GM12878 (cell line): Measurements from ENCODE around the gene ADIPOQ.
"Not testable (repeated sequence)": the region's sequence is repeated elsewhere in the genome, so short reads cannot be mapped to it uniquely, and the experiment has no call there.

ENCODE experiments used
- CREB1 ChIP-seq: IDR thresholded peaks from 2 replicates; pipeline ENCODE4 v1.6.1; 2012; ENCODE audit warnings: low read depth, mild to moderate bottlenecking, inconsistent platforms
- CTCF ChIP-seq, 3 experiments: IDR thresholded peaks in 2 of 3; conservative IDR thresholded peaks in 1 of 3; 2 replicates each; pipeline ENCODE4 v1.5.1; 2011; ENCODE audit warnings: low read depth in 3 of 3, low read length in 3 of 3, mild to moderate bottlenecking in 3 of 3, control low read depth in 2 of 3, moderate library complexity in 2 of 3, inconsistent platforms in 1 of 3, mixed read lengths in 1 of 3; ENCODE audit not compliant: control insufficient read depth in 2 of 3, insufficient read depth in 1 of 3; ENCODE audit errors: extremely low read depth in 1 of 3
- JUNB ChIP-seq: IDR thresholded peaks from 2 replicates; pipeline ENCODE4 v1.6.1; 2016; ENCODE audit warnings: antibody characterized with exemption, mild to moderate bottlenecking
- NFYB ChIP-seq: IDR thresholded peaks from 2 replicates; pipeline ENCODE4 v1.6.1; 2011; ENCODE audit warnings: low read depth, mild to moderate bottlenecking, low read length, improper control_type of control experiment, moderate library complexity; ENCODE audit not compliant: insufficient read depth
- POLR2A ChIP-seq: IDR thresholded peaks from 2 replicates; pipeline ENCODE4 v1.6.1; 2011; ENCODE audit warnings: low read depth, mild to moderate bottlenecking, low read length
- POU2F2 ChIP-seq: IDR thresholded peaks from 3 replicates; pipeline ENCODE4 v1.6.1; 2011; ENCODE audit warnings: low read depth, mild to moderate bottlenecking, low read length, borderline replicate concordance
- SUPT20H ChIP-seq: IDR thresholded peaks from 2 replicates; pipeline ENCODE4 v1.6.1; 2011; ENCODE audit warnings: low read depth, mild to moderate bottlenecking, low read length, moderate library complexity, borderline replicate concordance; ENCODE audit not compliant: control insufficient read depth
- TAF1 ChIP-seq: IDR thresholded peaks from 2 replicates; pipeline ENCODE4 v1.6.1; 2011; ENCODE audit warnings: mild to moderate bottlenecking, low read depth, low read length, borderline replicate concordance
- ZSCAN29 ChIP-seq: fragments of 450-650 bp; IDR thresholded peaks from 2 replicates; pipeline ENCODE4 v1.6.1; 2017; ENCODE audit warnings: mild to moderate bottlenecking, moderate library complexity
- TF ChIP-seq, protein P1 (sequence below): IDR thresholded peaks from 2 replicates; pipeline ENCODE4 v1.6.1; 2012; ENCODE audit warnings: low read depth, low read length, improper control_type of control experiment
- TF ChIP-seq, protein P2 (sequence below): fragments of 150-350 bp; IDR thresholded peaks from 2 replicates; pipeline ENCODE4 v1.6.1; 2016; ENCODE audit warnings: low read depth, low read length

DNA sequence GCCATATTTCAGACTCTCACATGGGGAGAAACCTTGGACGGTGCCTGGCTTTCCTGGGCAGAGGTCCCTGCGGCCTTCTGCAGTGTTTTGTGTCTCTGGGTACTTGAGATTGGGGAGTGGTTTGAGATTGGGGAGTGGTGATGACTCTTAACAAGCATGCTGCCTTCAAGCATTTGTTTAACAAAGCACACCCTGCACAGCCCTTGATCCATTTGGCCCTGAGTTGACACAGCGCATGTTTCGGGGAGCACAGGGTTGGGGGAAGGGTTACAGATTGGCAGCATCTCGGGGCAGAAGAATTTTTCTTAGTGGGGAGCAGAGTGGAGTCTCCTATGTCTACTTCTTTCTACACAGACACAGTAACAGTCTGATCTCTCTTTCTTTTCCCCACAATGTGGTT, 23.6 kb downstream of the ADIPOQ start:
- not testable (repeated sequence) for TF ChIP-seq ZSCAN29; TAF1; CTCF (IDR thresholded peaks at IDR 0.05 in 2 of 3, conservative IDR thresholded peaks at IDR 0.05 in 1 of 3; ENCODE audit: control insufficient read depth in 2 of 3, extremely low read depth in 1 of 3, insufficient read depth in 1 of 3, low read depth in 3 of 3, low read length in 3 of 3); CREB1; NFYB; POLR2A; SUPT20H; POU2F2; JUNB
- TF ChIP-seq, protein P1, sequence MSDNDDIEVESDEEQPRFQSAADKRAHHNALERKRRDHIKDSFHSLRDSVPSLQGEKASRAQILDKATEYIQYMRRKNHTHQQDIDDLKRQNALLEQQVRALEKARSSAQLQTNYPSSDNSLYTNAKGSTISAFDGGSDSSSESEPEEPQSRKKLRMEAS = not testable (repeated sequence)
- TF ChIP-seq, protein P2, sequence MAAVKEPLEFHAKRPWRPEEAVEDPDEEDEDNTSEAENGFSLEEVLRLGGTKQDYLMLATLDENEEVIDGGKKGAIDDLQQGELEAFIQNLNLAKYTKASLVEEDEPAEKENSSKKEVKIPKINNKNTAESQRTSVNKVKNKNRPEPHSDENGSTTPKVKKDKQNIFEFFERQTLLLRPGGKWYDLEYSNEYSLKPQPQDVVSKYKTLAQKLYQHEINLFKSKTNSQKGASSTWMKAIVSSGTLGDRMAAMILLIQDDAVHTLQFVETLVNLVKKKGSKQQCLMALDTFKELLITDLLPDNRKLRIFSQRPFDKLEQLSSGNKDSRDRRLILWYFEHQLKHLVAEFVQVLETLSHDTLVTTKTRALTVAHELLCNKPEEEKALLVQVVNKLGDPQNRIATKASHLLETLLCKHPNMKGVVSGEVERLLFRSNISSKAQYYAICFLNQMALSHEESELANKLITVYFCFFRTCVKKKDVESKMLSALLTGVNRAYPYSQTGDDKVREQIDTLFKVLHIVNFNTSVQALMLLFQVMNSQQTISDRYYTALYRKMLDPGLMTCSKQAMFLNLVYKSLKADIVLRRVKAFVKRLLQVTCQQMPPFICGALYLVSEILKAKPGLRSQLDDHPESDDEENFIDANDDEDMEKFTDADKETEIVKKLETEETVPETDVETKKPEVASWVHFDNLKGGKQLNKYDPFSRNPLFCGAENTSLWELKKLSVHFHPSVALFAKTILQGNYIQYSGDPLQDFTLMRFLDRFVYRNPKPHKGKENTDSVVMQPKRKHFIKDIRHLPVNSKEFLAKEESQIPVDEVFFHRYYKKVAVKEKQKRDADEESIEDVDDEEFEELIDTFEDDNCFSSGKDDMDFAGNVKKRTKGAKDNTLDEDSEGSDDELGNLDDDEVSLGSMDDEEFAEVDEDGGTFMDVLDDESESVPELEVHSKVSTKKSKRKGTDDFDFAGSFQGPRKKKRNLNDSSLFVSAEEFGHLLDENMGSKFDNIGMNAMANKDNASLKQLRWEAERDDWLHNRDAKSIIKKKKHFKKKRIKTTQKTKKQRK = not testable (repeated sequence)
